Stimulated activated CD8-positive, alpha-beta memory T cell treated with anti-CD3 and anti-CD28 coated beads, Interleukin-2, amount 100 ng/mL, for 48 hours (primary cell): ENCODE data around the gene ANO6.

Experiments used
- DNase-seq, 2 donors: peaks; one replicate each; pipeline ENCODE4 v3.0.0-alpha.2; 2020; ENCODE audit warnings: low read depth in 2 of 2

The ANO6 gene

DNA sequence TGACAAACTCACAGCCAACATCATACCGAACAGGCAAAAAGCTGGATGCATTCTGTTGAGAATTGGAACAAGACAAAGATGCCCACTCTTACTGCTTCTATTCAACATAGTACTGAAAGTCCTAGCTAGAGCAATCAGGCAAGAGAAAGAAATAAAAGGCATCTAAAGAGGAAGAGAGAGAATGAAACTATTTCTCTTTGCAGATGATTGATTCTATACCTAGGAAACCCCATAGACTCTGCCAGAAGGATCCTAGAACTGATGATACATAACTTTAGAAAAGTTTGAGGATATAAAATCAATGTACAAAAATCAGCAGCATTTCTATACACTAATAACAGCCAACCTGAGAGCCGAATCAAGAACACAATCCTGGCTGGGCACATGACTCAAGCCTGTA, 6.1 kb upstream of the ANO6 start:
- no peak for DNase-seq

DNA sequence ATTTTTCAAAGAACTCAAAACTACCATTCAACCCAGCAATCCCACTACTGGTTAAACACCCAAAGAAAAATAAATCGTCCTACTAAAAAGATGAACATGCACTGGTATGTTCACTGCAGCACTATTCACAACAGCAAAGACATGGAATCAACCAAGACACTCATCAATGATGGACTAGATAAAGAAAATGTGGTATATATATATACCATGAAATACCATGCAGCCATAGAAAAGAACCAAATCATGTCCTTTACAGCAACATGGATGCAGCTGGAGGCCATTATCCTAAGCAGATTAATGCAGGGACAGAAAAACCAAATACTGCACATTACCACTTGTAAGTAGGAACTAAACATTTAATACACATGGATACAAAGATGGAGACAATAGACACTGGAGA, 3.8 kb upstream of the ANO6 start:
- DNase-seq, result no peak

- no peak for DNase-seq
These were observed 2.8 kb upstream of the ANO6 start for GRCh38 chr12:45213107-45213506.

- DNase-seq, result no peak
These were observed 1.8 kb upstream of the ANO6 start for GRCh38 chr12:45214071-45214470.

DNA sequence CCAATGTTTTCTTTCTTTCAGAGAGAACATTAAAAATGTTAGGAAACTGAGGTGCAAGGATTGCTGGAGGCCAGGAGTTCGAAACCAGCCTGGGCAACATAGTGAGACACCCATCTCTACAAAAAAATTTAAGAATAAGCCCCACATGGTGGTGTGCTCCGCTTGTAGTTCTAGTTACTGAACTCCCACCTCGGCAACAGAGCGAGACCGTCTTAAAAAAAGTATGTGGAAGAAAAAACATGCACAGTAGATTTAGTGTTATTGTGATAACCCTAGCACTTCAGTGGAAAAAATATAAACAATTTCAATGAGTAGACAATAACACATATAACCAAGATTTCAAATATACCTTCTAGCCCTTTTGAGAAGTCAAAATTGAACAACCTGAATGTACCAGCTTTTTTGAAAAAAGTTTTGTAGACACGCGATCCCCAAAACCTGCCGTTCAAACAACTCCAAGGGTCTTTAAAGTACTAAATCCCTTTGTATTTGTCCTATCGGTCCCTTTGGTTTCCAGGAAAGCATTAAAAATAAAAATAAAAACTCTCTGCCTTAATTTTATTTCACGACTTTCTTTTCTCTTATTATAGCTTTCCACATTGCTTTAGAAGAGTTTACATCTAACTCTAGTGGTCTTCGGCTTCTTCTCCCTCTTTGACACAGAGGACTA, 1.0 kb upstream of the ANO6 start:
- DNase-seq, result no peak

- DNase-seq, result peak; percentile 23
These were observed 511 bp downstream of the ANO6 start for GRCh38 chr12:45216230-45216982.

- no peak for DNase-seq
These were observed 1.1 kb downstream of the ANO6 start for GRCh38 chr12:45216983-45217485.

GRCh38 chr12:45217846-45218245, 2.0 kb downstream of the ANO6 start:
- no peak for DNase-seq

GRCh38 chr12:45219621-45220020, 3.7 kb downstream of the ANO6 start:
- DNase-seq, result no peak

- no peak for DNase-seq
These were observed 4.6 kb downstream of the ANO6 start for GRCh38 chr12:45220363-45220931.

DNA sequence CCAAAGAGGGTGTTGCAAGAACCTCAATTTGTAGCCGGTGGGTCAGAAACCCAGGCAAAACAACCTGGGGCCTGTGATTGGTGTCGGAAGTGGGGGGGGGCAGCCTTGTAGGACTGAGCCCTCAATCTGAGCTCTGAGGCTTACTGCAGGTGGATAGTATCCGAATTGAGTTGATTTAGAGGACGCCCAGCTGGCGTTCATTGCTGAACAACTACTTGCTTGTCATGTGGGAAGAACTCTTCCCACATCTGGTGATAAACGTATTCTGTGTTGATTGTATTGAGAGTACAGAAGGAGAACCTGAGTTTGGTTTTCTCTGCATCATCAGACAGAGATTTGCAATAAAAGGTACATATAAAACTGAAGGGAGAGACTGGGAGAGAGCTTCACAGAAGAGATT, 5.1 kb downstream of the ANO6 start:
- DNase-seq, result no peak

GRCh38 chr12:45223868-45224267, 8.0 kb downstream of the ANO6 start:
- no peak for DNase-seq

DNA sequence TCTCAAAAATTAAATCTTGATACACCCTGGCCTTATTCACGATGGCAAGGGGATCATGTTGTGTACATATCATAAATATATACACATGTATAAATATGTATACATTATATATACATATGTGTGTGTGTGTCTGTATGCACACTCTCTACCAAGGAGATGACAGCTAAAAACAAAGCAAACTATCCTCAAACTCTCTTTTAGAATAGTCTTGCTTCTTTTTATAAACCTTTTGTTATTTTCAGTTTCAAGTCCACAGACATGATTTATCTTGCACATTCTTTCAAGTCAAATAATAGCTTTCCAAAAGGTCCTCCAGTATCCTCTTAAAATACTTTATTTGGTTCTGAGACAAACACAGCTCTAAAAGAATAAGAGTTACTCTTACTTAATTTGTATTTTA, 8.4 kb downstream of the ANO6 start:
- DNase-seq, result no peak

DNA sequence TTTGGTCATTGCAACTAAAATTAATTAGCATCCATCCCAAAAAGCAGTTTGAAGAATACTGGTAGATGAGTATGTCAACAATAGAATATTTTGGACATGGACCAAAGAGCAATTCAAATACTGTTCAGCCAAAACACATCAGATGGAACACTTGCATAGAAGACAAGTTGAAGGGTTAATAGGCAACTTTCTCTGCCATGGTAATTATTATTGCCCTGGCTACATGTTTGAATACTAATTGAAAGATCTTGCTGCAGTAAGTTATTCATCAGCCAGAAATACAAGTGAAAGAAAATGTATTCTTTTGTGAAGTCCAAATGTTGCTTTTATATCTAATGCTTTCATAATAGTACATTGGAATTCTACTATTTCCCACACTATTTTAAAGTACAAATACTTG, 10.1 kb downstream of the ANO6 start:
- DNase-seq, result no peak

- no peak for DNase-seq
These were observed 11.6 kb downstream of the ANO6 start for GRCh38 chr12:45227316-45228067.

DNA sequence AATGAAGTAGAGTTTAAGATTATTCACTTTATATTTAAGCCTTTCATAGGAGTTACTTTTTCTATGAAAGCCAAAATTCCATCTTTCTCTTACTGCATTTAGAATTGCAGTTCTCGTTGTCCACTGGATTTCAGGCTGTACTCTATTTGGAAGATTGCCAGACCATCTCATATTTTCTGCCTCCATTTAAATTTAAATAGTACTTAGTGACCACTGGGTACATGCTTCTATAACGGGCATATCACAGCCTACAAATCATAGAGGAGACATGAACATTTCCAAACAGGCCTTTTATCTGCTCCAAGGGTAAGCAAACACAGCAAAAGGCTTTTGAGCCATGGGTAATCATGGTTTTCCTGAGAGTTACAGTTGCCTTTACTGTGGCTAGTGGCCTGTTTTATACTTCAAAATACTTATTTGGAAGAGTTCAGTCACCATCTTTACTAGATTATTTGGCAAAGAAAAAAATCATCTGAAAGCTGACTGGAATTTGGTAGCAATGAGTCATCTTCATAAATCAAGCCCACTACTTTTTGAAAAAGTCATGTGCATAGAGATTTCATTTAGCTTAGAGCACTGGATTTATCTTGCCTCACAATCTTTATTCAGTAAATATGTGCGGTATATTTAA, 15.7 kb downstream of the ANO6 start:
- DNase-seq, result no peak

DNA sequence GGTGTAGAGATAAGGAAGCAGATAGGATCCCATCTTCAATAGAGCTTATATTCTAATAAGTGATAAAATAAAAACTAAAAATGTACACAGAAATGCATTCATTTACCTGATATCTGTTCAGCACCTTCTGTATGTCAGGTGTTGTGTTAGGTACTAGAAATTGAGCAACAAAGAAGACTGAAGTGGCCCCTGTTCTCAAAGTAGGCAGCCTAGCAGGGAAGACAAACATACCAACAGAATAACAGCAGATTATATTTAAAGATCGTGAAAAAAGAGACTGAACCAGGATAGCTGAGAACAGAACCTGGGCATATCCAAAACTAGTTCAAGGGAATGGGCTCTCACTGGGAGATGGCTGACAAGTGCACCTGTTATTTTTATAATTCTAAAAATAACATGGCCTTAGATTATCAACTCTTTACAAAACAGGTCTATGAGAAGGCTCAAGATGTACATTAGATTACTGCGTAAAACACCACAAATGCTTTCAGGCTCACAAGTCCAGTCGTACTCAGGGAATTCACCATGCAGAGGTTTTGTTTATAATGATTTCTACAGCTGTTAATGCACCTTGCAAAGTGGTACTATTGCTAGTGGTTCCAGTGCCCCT, 16.4 kb downstream of the ANO6 start:
- DNase-seq, result no peak

- peak in 1 of 2 donors; percentile 11 for DNase-seq
These were observed 17.0 kb downstream of the ANO6 start for GRCh38 chr12:45232756-45233372.

- no peak for DNase-seq
These were observed 18.4 kb downstream of the ANO6 start for GRCh38 chr12:45234139-45234865.
